NCI-H1694 treated with DMSO at 0.1 percent for 48 hours (cell line): ENCODE results near the gene LRRC36.

ENCODE experiments used
- DNase-seq: peaks from one replicate; lab custom pipeline; 2025; lab: John Stamatoyannopoulos, UW

The LRRC36 gene

DNA sequence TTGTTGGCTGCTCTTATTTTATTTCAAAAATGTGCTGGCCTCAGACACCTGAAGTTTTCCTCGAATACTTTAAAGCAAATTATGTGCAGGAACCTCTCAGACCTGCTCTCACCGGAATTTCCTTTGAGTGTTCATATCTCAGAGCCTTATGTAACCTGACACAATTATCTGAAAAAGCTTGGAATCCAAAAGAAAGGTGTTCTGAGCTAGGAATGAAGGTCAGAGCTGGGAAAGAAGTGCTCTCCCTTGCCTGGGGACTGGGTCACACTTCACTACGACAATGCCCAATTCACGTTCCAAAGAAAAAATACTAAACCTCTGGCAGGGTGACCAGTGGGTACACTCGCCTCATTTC, 97.6 kb downstream of the LRRC36 start:
- DNase-seq: no peak

- DNase-seq: no peak
Observed at GRCh38 chr16:67425061-67425460, 98.4 kb downstream of the LRRC36 start.

DNA sequence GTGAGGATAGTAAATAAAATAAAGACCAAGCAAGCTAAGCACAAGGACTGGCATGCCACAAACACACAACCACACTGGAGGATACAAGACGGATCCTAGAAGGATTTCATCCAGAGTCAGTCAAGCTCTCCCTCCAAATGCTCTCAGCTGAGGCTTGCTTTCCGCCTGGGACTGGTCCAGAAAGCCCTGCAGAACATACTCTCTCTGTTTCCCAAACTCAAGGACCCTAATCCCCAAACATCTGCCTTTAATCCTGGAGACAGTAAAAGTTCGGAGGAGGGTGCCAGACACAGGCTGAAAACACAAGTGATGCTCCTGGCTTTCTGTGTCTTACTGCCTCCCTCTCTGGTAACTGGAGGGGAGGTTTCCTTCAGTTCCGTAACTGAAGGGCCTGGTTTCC, 99.0 kb downstream of the LRRC36 start:
- no peak for DNase-seq

DNA sequence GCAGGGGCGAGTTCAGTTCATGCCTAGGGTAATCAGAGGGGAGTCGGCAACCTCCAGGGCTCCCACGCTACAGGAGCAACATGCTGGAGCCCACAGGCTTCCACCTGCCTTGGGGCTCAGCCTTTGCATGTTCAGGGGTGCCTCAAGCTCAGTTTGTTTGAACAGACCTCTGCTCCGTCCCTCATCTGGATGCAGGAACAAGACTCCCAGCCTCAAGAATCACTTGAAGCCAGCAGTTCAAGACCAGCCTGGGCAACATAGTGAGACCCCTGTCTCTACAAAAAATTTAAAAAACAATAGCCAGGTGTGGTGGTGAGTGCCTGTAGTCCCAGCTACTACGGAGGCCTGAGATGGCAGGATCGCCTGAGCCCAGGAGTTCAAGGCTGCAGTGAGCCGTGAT, 99.4 kb downstream of the LRRC36 start:
- DNase-seq: no peak

GRCh38 chr16:67426950-67427349, 100.3 kb downstream of the LRRC36 start:
- no peak for DNase-seq

DNA sequence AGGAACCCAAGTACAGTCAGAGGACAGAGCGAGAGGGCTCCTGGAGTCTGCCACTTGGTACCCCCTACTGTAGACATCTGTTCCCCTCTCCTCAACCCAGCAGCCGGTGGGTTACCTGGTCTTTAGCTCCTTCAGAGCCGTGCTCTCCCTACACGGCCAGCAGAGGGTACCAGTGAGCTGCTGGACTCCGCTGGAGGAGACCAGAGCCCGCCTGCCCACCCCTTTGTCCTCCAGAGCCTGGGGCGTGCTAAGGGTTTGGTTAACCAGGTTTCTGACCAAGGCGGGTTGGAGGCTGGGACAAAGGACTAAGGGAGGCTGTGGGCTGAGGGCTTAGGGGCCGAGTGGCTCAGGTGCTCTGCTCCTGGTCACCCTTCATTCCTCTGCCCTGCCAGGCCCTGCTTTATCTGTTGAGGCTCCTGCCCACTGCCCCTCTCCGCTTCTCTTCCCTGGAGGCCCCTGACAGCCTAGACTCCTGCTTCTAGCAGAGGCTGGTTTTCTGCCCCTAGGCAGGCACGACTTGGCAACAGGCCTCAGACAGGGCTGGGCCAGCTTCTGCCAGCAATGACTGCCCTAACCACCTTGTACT, 101.6 kb downstream of the LRRC36 start:
- peak; percentile 27 for DNase-seq

DNA sequence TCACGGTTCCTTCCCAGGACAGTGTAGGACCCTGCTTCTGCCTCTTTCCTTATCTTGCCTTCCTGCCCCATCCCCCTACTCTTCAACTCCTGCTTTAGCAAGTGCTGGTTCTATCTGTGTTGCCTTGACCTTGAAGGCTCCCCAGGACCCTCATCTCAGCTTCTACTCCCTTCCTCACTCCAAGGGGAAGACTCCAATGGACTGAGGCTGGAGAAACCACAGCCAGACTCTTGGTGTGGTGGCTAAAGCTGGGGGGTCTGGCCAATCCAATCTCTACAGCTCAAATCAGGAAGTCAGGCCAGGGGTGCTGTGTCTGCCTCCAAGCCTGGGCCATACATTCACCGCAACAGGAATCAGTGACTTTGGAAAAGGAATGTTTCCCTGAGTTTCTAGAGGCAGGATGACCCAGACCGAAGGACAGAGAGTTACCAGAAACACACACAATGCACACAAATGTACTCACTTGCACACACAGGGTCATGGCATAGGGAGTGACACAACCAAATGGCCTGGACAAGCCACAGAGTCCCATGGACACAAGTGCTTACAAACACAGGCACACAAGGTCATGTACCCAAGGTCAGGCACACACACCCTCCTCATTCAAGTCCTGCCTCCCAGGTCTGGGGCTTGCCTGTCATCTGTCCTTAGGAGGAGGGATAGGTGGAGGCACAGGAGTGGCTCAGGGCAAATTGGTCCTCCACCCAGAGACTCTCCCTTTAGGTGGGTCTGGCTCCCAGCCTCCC, 102.6 kb downstream of the LRRC36 start:
- no peak for DNase-seq

DNA sequence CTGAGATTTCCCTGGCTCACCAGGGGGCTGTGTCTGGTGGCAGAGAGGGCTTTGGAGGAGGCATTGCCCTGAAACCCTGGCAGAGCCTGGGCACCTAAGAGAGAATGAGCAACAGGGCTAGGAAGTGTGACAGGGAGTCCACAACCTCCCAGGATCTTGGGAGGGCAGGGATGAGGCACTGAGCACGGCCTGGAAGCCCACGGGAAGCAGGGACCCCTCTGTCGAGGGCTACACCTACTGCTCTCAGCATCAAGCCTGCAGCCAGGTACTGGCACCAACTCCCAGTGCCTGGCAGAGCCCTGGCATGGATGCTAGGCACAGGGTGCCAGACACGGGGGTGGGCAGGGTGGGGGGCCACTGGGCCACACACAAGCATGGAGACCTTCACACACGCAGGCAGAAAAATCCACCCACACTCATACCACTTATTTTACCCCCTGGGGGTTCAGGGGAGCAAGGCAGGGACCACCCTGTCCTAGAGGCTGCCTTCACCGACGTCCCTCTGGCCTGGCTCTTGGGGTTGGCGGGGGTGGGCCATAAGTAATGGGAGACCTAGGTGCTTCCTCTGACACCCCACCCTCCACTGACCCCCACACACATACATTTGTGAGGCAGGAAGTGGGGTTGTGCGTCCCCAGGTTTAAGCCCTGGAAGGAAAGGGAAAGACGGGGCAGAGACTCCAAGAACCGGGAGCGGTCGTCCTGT, 103.3 kb downstream of the LRRC36 start:
- no peak for DNase-seq

DNA sequence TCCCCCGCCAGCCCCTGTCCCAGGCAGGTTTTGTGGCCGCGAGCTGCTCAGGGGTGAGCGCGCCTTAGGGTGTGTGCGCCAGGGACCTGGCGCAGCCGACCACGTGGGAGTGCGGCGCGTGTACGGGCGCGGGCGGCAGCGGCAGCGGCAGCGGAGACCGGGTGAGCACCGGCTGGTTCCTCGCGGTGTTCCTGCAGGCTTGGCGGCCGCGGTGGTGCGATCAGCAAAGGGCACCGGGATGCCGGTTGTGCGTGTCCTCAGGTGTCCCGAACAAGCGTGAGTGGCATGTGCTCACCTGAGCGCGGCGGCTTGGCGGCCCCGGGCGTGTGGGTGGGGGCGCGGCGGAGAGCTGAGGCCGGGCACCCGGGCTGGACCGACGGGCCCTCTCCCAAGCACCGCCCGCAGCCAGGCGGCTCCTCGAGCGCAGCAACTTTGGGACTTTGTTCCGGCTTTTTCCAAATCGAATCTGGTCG, 103.9 kb downstream of the LRRC36 start:
- no peak for DNase-seq

GRCh38 chr16:67430977-67431774, 104.6 kb downstream of the LRRC36 start, which contains the start of gene HSD11B2:
TSS of gene HSD11B2 (plus strand) at chr16:67431121. CDS start at chr16:67431249, 128 bp downstream.
- peak; percentile 27 for DNase-seq

GRCh38 chr16:67431775-67432505, 105.3 kb downstream of the LRRC36 start:
- DNase-seq: no peak

- no peak for DNase-seq
Observed at GRCh38 chr16:67432506-67432890, 105.9 kb downstream of the LRRC36 start.

- no peak for DNase-seq
Observed at GRCh38 chr16:67433131-67433719, 106.6 kb downstream of the LRRC36 start.
